IMR-90 (cell line): Measurements from ENCODE around the gene AFG3L2.

Source experiments
- BHLHE40 ChIP-seq: fragments of 150-350 bp; IDR thresholded peaks from 2 replicates; pipeline ENCODE4 v1.6.1; 2016; ENCODE audit warnings: mild to moderate bottlenecking, low read depth, low read length
- CEBPB ChIP-seq: IDR thresholded peaks from 2 replicates; pipeline ENCODE4 v1.6.1; 2012; ENCODE audit warnings: low read depth, low read length, improper control_type of control experiment
- CHD1 ChIP-seq: IDR thresholded peaks from 2 replicates; pipeline ENCODE4 v1.6.1; 2012; ENCODE audit warnings: low read depth, low read length, improper control_type of control experiment
- CTCF ChIP-seq: conservative IDR thresholded peaks from 2 replicates; pipeline ENCODE4 v1.5.1; 2012; ENCODE audit warnings: mild to moderate bottlenecking, low read depth, low read length, improper control_type of control experiment
- FOS ChIP-seq: fragments of 150-350 bp; IDR thresholded peaks from 2 replicates; pipeline ENCODE4 v1.6.1; 2016; ENCODE audit warnings: low read depth, low read length
- POLR2A ChIP-seq: IDR thresholded peaks from 2 replicates; pipeline ENCODE4 v1.6.1; 2012; ENCODE audit warnings: mild to moderate bottlenecking, low read depth, low read length
- USF2 ChIP-seq: fragments of 150-350 bp; IDR thresholded peaks from 2 replicates; pipeline ENCODE4 v1.6.1; 2017; ENCODE audit warnings: mild to moderate bottlenecking, antibody characterized with exemption, low read length, low read depth

- no peak for TF ChIP-seq CTCF
- TF ChIP-seq CEBPB = no peak
- no peak for TF ChIP-seq POLR2A
- no peak for TF ChIP-seq BHLHE40
- no peak for TF ChIP-seq CHD1
- no peak for TF ChIP-seq FOS
- no peak for TF ChIP-seq USF2
Measured at GRCh38 chr18:12296457-12296856, 80.6 kb downstream of the AFG3L2 start.
